Sigmoid colon (tissue), 7 donors: ENCODE results near the gene TMEFF2. TPM values are rescaled to one million over a fixed set of nuclear protein-coding genes. Genes with fewer than 3 reads are reported as not detected.

ENCODE experiments used
- DNase-seq: peaks from one replicate; pipeline ENCODE4 v3.0.0-alpha.2; 2019
- H3K27ac ChIP-seq, 4 donors: fragments of 200-600 bp; sonication (generic); one replicate each; pipeline ENCODE4 v1.5.1; 2016 to 2019; ENCODE audit warnings: mild to moderate bottlenecking in 1 of 4
- H3K27me3 ChIP-seq, 3 donors: fragments of 200-600 bp; sonication (generic); one replicate each; pipeline ENCODE4 v1.5.1; 2019; ENCODE audit warnings: mild to moderate bottlenecking in 1 of 3
- H3K36me3 ChIP-seq, 4 donors: fragments of 200-600 bp; sonication (generic); one replicate each; pipeline ENCODE4 v1.5.1; 2016 to 2019
- H3K4me1 ChIP-seq, 4 donors: fragments of 200-600 bp; sonication (generic); one replicate each; pipeline ENCODE4 v1.5.1; 2017 to 2019
- H3K4me3 ChIP-seq, 4 donors: fragments of 200-600 bp; sonication (generic); one replicate each; pipeline ENCODE4 v1.5.1; 2017 to 2019; ENCODE audit warnings: mild to moderate bottlenecking in 2 of 4, moderate library complexity in 1 of 4
- H3K9me3 ChIP-seq, 4 donors: fragments of 200-600 bp in 3 of 4; sonication (generic) in 3 of 4; one replicate each; pipeline versions ENCODE4 v1.5.1 to v1.6.1; 2013 to 2019
- EP300 ChIP-seq, 4 donors: sonication (generic); formaldehyde crosslinking; IDR thresholded peaks; one replicate each; pipeline ENCODE4 v1.6.1; 2017; ENCODE audit warnings: antibody characterized with exemption in 4 of 4
- POLR2A ChIP-seq, 2 donors: fragments of 450-650 bp; IDR thresholded peaks; one replicate each; pipeline ENCODE4 v1.6.1; 2016; ENCODE audit warnings: antibody characterized with exemption in 2 of 2, mild to moderate bottlenecking in 2 of 2, moderate library complexity in 2 of 2
- POLR2AphosphoS5 ChIP-seq, 4 donors: sonication (generic); formaldehyde crosslinking; IDR thresholded peaks; one replicate each; pipeline ENCODE4 v1.6.1; 2017; ENCODE audit warnings: antibody characterized with exemption in 4 of 4
- WGBS, 2 donors: extraction: QIAGEN DNeasy Blood & Tissue Kit; methylation state at CpG; one replicate each; pipeline ENCODE4 v1.1.7; 2013; 5-methylcytosine and 5-hydroxymethylcytosine counted together
- intact Hi-C: fragments of 100-400 bp; cut with DNase I; formaldehyde crosslinking; loops from one replicate; pipeline ENCODE4 v1.15.1; 2023
- polyA plus RNA-seq, 3 donors: library from polyadenylated mRNA; stranded (reverse); fragments of 200-250 nt; gene quantifications; one replicate each; pipeline ENCODE4 v1.2.3, GENCODE V29; 2013
- total RNA-seq, 4 donors: library from RNA; depleted of rRNA; stranded (reverse); fragments of >200 nt; gene quantifications; one replicate each; pipeline ENCODE4 v1.1.0, GENCODE V29; 2016
- TF ChIP-seq, protein P1 (sequence below), 4 experiments: fragments of 450-650 bp in 3 of 4; fragments of 200-600 bp in 1 of 4; IDR thresholded peaks; one replicate each; pipeline ENCODE4 v1.5.1; 2016 to 2019; ENCODE audit warnings: antibody characterized with exemption in 4 of 4, mild to moderate bottlenecking in 3 of 4, moderate library complexity in 2 of 4
- donor health status: healthy with polysubstance abuse.
- donor health status: Bipolar disorder and iron deficiency.
- donor health status: healthy.

TMEFF2 gene
- total and polyA plus RNA-seq, 7 donors, result 0.16 to 1.4 (median 0.32) TPM; not detected in 1

DNA sequence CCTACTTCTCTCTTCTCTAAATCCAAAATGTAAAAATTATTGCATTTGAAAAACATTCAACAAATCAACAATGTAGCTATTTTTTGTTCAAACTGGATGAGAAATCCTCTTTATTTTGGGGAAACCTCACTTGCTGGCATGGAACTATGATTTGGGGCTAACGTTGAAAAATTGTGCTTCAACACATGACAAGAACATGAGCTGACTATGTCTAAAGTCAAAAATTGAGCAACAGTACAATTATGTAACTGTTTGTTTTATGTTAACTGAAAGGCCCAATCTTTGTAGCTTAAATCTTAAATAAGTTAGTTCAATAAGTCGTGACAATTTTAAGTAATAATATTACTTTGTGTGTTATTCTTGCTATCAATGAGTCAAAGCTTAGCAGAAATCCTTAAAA is 67.3 kb downstream of the TMEFF2 start:
- Histone ChIP-seq H3K4me3 (no peak overlapping the region), H3K27me3 (no peaks in the 10 kb centered on the region), H3K27ac (peak overlapping the region in 1 of 4 donors; percentile 31), H3K36me3 (no peaks in the 10 kb centered on the region), H3K9me3 (no peaks in the 10 kb centered on the region), H3K4me1 (peaks cover 0 to 39% (median 19%) of the 10 kb centered on the region in 4 donors)
- TF ChIP-seq EP300 (IDR thresholded peaks at IDR 0.05), result no peak
- no peak for TF ChIP-seq POLR2A (IDR thresholded peaks at IDR 0.05)
- TF ChIP-seq, protein P1, sequence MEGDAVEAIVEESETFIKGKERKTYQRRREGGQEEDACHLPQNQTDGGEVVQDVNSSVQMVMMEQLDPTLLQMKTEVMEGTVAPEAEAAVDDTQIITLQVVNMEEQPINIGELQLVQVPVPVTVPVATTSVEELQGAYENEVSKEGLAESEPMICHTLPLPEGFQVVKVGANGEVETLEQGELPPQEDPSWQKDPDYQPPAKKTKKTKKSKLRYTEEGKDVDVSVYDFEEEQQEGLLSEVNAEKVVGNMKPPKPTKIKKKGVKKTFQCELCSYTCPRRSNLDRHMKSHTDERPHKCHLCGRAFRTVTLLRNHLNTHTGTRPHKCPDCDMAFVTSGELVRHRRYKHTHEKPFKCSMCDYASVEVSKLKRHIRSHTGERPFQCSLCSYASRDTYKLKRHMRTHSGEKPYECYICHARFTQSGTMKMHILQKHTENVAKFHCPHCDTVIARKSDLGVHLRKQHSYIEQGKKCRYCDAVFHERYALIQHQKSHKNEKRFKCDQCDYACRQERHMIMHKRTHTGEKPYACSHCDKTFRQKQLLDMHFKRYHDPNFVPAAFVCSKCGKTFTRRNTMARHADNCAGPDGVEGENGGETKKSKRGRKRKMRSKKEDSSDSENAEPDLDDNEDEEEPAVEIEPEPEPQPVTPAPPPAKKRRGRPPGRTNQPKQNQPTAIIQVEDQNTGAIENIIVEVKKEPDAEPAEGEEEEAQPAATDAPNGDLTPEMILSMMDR (IDR thresholded peaks at IDR 0.05), result no peak
- no peak for TF ChIP-seq POLR2AphosphoS5 (IDR thresholded peaks at IDR 0.05)
- no peak for DNase-seq
- intact Hi-C loops, result no loop called here
- 54 to 71% methylated on average over 2 of the region's 2 CpGs for WGBS, 2 donors

DNA sequence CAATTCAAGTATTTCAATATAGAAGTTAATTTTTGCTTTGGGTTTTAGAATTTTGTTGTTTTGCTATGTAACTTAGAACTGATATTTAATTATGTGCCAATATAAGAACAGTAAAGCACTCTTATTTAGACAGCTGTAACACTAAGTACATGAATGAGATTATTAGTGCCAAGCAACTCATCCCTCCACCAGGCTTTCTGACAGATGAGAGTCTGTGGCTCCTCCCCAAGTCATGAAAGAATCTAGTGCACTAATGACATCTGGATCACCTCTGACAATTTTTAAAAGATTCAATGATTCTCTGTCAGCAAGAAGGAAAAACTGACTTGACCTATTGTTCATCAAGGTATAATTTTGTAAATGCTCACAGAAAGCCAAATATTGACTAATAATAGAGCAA is 67.8 kb downstream of the TMEFF2 start:
- peak overlapping the region in 2 of 4 donors; percentile 28 to 31 for H3K27ac ChIP-seq
- peaks cover 0 to 39% (median 19%) of the 10 kb centered on the region in 4 donors for H3K4me1 ChIP-seq
- H3K36me3 ChIP-seq, result no peaks in the 10 kb centered on the region
- intact Hi-C loops, result no loop called here
- no peak overlapping the region for H3K4me3 ChIP-seq
- H3K9me3 ChIP-seq, result no peaks in the 10 kb centered on the region
- TF ChIP-seq EP300 (IDR thresholded peaks at IDR 0.05) (no peak), POLR2A (IDR thresholded peaks at IDR 0.05) (no peak), POLR2AphosphoS5 (IDR thresholded peaks at IDR 0.05) (no peak)
- TF ChIP-seq, protein P1 (IDR thresholded peaks at IDR 0.05), result no peak
- H3K27me3 ChIP-seq, result no peaks in the 10 kb centered on the region
- DNase-seq, result no peak

DNA sequence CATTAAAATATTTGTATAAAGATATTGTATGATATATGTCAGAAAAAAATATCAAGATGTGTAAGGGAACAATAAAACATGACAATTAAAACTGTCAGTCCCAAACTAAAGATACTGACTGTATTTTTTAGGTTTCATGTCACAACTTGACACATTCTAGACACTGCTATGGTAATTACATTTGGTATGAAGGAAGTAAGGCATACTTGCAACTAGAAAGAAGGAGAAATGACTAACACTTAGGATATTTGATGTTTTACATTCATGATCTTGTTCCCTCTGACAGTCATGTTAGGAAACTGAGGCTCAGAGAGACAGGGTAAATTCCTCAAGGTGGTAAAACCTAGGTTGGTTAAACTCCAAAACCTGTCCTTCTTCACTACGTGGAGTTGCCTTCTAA is 68.3 kb downstream of the TMEFF2 start:
- no peak for DNase-seq
- no peaks in the 10 kb centered on the region for H3K9me3 ChIP-seq
- H3K27ac ChIP-seq, result no peak overlapping the region
- no peaks in the 10 kb centered on the region for H3K36me3 ChIP-seq
- no peak overlapping the region for H3K4me3 ChIP-seq
- WGBS, 2 donors, result 0 to 2% methylated on average over 1 of the region's 1 CpG
- H3K4me1 ChIP-seq, result peaks cover 0 to 39% (median 19%) of the 10 kb centered on the region in 4 donors
- H3K27me3 ChIP-seq, result no peaks in the 10 kb centered on the region
- intact Hi-C loops, result no loop called here
- TF ChIP-seq POLR2A (IDR thresholded peaks at IDR 0.05) (no peak), EP300 (IDR thresholded peaks at IDR 0.05) (no peak), POLR2AphosphoS5 (IDR thresholded peaks at IDR 0.05) (no peak)
- TF ChIP-seq, protein P1 (IDR thresholded peaks at IDR 0.05), result no peak

DNA sequence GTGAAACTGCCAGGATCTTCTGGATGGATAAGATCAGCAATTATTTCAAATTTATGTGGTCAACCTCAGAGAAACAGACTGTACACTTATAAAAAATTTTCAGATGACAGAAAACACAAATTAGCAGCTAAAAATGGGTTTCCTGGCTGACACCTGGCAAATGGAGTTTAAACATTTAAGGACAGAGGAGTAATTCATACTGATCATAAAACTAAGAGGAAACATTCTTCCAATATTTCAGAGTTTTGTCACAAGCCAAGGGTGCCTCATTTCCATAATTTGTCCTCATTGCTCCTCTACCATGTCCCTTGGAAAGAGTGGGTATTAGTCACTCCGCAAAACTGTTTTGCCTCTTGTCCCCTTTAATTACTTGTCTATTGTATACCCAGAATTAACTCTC is 70.2 kb downstream of the TMEFF2 start:
- H3K4me1 ChIP-seq, result peaks cover 0 to 39% (median 19%) of the 10 kb centered on the region in 4 donors
- H3K27ac ChIP-seq, result peak overlapping the region in 3 of 4 donors; percentile 0 to 37 (median 30)
- no peaks in the 10 kb centered on the region for H3K9me3 ChIP-seq
- 91 to 93% methylated on average over 1 of the region's 1 CpG for WGBS, 2 donors
- TF ChIP-seq POLR2AphosphoS5 (IDR thresholded peaks at IDR 0.05), result peak in 2 of 4 donors; percentile 56 to 65
- no peak for TF ChIP-seq POLR2A (IDR thresholded peaks at IDR 0.05)
- no peak overlapping the region for H3K4me3 ChIP-seq
- DNase-seq, result no peak
- H3K27me3 ChIP-seq, result no peaks in the 10 kb centered on the region
- no peaks in the 10 kb centered on the region for H3K36me3 ChIP-seq
- intact Hi-C loops, result no loop called here

DNA sequence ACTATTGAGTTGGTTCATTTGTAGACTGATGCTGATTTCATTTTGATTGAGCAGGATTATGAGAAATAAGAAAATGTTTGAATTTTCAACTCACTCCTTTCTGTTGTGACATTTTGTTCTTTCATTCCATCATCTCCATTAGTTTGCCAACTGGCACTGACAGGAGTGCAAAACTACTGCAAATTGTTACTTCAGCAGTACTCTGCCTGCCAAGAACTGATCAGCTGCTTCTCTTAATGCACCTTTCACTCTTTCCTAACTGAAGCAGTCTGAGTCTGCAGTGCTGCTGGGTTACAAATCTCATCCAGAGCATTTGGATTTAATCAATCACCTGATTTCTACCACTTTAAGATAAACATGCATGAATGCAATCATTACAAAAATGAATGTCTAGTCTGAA is 70.9 kb downstream of the TMEFF2 start:
- peaks cover 0 to 36% (median 19%) of the 10 kb centered on the region in 4 donors for H3K4me1 ChIP-seq
- TF ChIP-seq, protein P1 (IDR thresholded peaks at IDR 0.05), result no peak
- peak in 2 of 4 donors; percentile 34 for TF ChIP-seq POLR2AphosphoS5 (IDR thresholded peaks at IDR 0.05)
- H3K36me3 ChIP-seq, result no peaks in the 10 kb centered on the region
- no peak for DNase-seq
- intact Hi-C loops, result no loop called here
- peak overlapping the region in 3 of 4 donors; percentile 0 to 37 (median 30) for H3K27ac ChIP-seq
- H3K9me3 ChIP-seq, result no peaks in the 10 kb centered on the region
- no peak overlapping the region for H3K4me3 ChIP-seq
- H3K27me3 ChIP-seq, result no peaks in the 10 kb centered on the region
